ENCODE results near the gene HGS. TPM values are rescaled to one million over a fixed set of nuclear protein-coding genes. Genes with fewer than 3 reads are reported as not detected.

Gene HGS
- total RNA-seq, 2 experiments from 2014 or later, result 96.9 to 111 TPM

DNA sequence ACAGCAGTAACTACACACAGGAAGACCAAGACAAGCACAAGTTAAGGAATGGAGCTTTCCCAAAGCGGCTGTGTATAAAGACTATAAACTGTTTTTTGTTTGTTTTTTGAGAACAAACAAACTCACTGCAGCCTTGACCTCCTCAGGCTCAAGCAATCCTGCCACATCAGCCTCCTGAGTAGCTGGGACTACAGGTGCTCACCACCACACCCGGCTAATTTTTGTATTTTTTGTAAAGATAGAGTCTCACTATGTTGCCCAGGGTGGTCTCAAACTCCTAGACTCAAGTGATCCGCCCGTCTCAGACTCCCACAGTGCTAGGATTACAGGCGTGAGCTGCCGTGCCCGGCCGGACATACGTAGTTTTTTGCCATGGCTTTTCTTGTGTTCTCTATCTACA, 23.4 kb upstream of the HGS start:
- Mint-ChIP-seq H3K27me3 (no peaks in the 10 kb centered on the region), H3K9me3 (no peaks in the 10 kb centered on the region), H3K4me3 (no peak overlapping the region), H3K36me3 (peaks cover 5% of the 10 kb centered on the region), H3K27ac (peak overlapping the region; percentile 38), H3K4me1 (ENCODE audit: low read depth) (peaks cover 25% of the 10 kb centered on the region)
- ChIA-PET POLR2A (no interaction called here), CTCF (interaction anchor here (1.3 to 1.7 kb wide), 2 partner anchors 13 to 60 kb away, joined by 3 read pairs; no protein-coding TSS in a partner anchor)
- no peak for DNase-seq
- intact Hi-C loops (cut with micrococcal nuclease), result no loop called here

GRCh38 chr17:81662002-81662401, 21.8 kb upstream of the HGS start:
- H3K4me1 Mint-ChIP-seq (ENCODE audit: low read depth), result peaks cover 26% of the 10 kb centered on the region
- H3K9me3 Mint-ChIP-seq, result no peaks in the 10 kb centered on the region
- peaks cover 14% of the 10 kb centered on the region for H3K36me3 Mint-ChIP-seq
- CTCF ChIA-PET, result no interaction called here
- DNase-seq, result no peak
- no peak overlapping the region for H3K4me3 Mint-ChIP-seq
- intact Hi-C loops (cut with micrococcal nuclease), result no loop called here
- H3K27me3 Mint-ChIP-seq, result no peaks in the 10 kb centered on the region
- POLR2A ChIA-PET, result no interaction called here
- no peak overlapping the region for H3K27ac Mint-ChIP-seq

- ChIA-PET CTCF (no interaction called here), POLR2A (interaction anchor here (1.8 kb wide), 1 partner anchor 39 kb away, joined by 10 read pairs; the partner anchor contains the start of gene MRPL12)
- Mint-ChIP-seq H3K27ac (peak overlapping the region; percentile 94), H3K9me3 (no peaks in the 10 kb centered on the region), H3K27me3 (no peaks in the 10 kb centered on the region), H3K4me3 (peak overlapping the region; percentile 23), H3K36me3 (peaks cover 23% of the 10 kb centered on the region), H3K4me1 (ENCODE audit: low read depth) (peaks cover 38% of the 10 kb centered on the region)
- peak; percentile 46 for DNase-seq
- intact Hi-C loops (cut with micrococcal nuclease), result loop anchor here (2.0 kb wide), 1 partner anchor 27 kb away; the partner anchor contains the start of genes NPLOC4 and TSPAN10
Observed at GRCh38 chr17:81664051-81664470, 19.8 kb upstream of the HGS start.

DNA sequence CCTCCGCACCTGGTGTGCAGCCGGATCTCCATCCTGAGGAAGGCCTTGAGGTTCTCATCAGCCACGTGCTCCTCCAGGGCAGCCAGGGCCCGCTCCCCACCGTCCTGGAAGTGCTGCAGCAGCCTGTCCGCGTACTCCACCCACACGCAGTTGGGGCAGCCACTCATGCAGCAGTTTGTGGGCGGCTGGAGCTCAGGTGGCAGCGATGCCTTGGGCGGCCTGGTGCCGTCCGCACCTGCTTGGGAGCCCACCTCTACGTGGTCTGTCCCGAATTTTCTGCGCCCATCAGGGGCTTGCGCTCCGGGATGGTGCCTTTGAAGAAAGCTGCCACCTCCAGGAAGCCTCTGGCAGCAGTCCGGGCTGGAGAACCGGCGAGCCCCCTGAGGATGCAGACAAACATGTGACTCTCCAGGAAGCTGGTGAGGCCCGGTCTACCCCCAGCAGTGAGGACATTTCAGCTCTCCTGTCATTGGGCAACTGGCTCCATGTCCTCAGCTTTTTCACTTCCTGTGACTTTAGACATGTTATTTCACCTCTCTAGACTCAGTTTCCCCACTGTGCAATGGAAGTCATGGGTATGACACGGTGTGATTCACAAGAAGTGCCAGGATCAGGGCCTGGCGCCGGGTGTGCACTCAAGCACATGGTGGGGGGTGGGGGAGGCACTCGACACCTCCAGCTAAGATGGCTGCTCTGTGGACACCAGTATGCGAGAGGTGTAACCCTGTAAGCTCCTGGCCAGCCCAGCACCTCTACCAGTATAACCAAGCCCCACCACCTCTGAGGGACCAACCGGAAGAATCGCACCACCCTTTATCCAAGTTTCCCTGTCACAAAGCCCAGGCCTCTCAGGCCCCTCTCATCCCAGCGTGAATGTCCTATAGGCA, 18.4 kb upstream of the HGS start:
- intact Hi-C loops (cut with micrococcal nuclease), result loop anchor here (1.0 to 5.0 kb wide), 4 partner anchors 18 to 113 kb away; partner anchors contain the start of genes ARL16, FAAP100, NPLOC4 and SLC25A10
- H3K4me3 Mint-ChIP-seq, result peak overlapping the region; percentile 94
- peaks cover 41% of the 10 kb centered on the region for H3K4me1 Mint-ChIP-seq (ENCODE audit: low read depth)
- H3K9me3 Mint-ChIP-seq, result no peaks in the 10 kb centered on the region
- ChIA-PET CTCF (interaction anchor here (1.0 to 2.4 kb wide), 2 partner anchors 10 to 18 kb away, joined by 4 to 10 read pairs; partner anchors contain the start of genes ARL16 and HGS), POLR2A (interaction anchor here (0.6 to 2.5 kb wide), 9 partner anchors 19 to 168 kb away, joined by 3 to 26 read pairs (median 4); partner anchors contain the start of genes ARL16, HGS, MCRIP1 and MRPL12)
- peak overlapping the region; percentile 94 for H3K27ac Mint-ChIP-seq
- peak; percentile 72 for DNase-seq
- peaks cover 32% of the 10 kb centered on the region for H3K36me3 Mint-ChIP-seq
- no peaks in the 10 kb centered on the region for H3K27me3 Mint-ChIP-seq

DNA sequence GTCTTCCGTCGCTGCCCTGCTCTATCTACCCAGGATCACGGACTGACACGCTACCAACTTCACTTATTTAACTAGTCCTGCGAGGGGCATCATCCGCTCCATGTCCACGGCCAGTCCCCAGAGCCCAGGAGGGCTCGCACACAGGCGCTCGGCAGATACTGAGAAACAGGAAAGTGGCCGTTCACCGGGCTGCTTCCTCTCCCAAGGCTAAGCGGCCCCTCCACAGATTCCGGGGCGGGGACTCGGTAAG, 17.8 kb upstream of the HGS start:
- Mint-ChIP-seq H3K9me3 (no peaks in the 10 kb centered on the region), H3K4me3 (peak overlapping the region; percentile 94), H3K27me3 (no peaks in the 10 kb centered on the region), H3K36me3 (peaks cover 35% of the 10 kb centered on the region), H3K4me1 (ENCODE audit: low read depth) (peaks cover 41% of the 10 kb centered on the region), H3K27ac (peak overlapping the region; percentile 94)
- POLR2A ChIA-PET, result interaction anchor here (0.9 to 2.5 kb wide), 6 partner anchors 18 to 167 kb away, joined by 3 to 26 read pairs (median 5); partner anchors contain the start of genes ARL16, HGS, MCRIP1 and MRPL12
- intact Hi-C loops (cut with micrococcal nuclease), result loop anchor here (1.0 to 5.0 kb wide), 3 partner anchors 17 to 113 kb away; partner anchors contain the start of genes ARL16, FAAP100 and SLC25A10
- CTCF ChIA-PET, result interaction anchor here (1.0 to 2.4 kb wide), 2 partner anchors 10 to 17 kb away, joined by 4 to 10 read pairs; partner anchors contain the start of genes ARL16 and HGS
- DNase-seq, result peak; percentile 43

GRCh38 chr17:81666342-81667191, 17.2 kb upstream of the HGS start, which contains the start of the genes CCDC137 and OXLD1:
CCDC137 (plus strand) TSS chr17:81666737; CDS start chr17:81666767, 30 bp downstream.
OXLD1 (minus strand) TSS chr17:81666605; CDS start chr17:81666577, 28 bp downstream.
- peak; percentile 96 for DNase-seq
- no peaks in the 10 kb centered on the region for H3K9me3 Mint-ChIP-seq
- peak within 1 kb of the TSS; percentile 94 for H3K27ac Mint-ChIP-seq
- intact Hi-C loops (cut with micrococcal nuclease), result loop anchor here (1.0 to 5.0 kb wide), 3 partner anchors 17 to 114 kb away; partner anchors contain the start of genes ARL16, FAAP100 and SLC25A10
- no peaks in the 10 kb centered on the region for H3K27me3 Mint-ChIP-seq
- H3K36me3 Mint-ChIP-seq, result peaks cover 39% of the 10 kb centered on the region
- ChIA-PET POLR2A (interaction anchor here (1.3 to 2.5 kb wide), 3 partner anchors 18 to 167 kb away, joined by 4 to 26 read pairs (median 6); partner anchors contain the start of genes ARL16, HGS, MCRIP1 and NPLOC4), CTCF (interaction anchor here (1.0 to 2.4 kb wide), 2 partner anchors 9 to 17 kb away, joined by 4 to 10 read pairs; partner anchors contain the start of genes ARL16 and HGS)
- H3K4me3 Mint-ChIP-seq, result peak within 1 kb of the TSS; percentile 94
- H3K4me1 Mint-ChIP-seq (ENCODE audit: low read depth), result peaks cover 41% of the 10 kb centered on the region

DNA sequence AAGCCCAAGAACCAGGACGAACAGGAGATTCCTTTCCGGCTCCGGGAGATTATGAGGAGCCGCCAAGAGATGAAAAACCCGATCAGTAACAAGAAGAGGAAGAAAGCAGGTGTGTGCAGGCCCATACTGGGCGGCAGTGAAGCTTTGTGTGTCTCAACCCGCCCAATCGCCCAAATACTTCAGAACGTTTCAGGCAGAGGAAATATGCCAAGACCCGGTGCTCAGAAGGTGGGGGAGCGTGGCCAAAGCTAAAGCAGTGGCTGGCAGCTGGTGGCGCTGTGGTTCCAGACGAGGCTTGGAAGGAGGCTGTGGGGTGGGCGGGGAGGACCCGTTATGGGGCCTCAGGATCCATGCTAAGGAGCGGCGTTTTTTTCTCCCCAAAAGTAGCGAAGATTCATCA, 16.1 kb upstream of the HGS start:
- H3K36me3 Mint-ChIP-seq, result peaks cover 49% of the 10 kb centered on the region
- POLR2A ChIA-PET, result interaction anchor here (1.2 kb wide), 1 partner anchor 10 kb away, joined by 3 read pairs; no protein-coding TSS in a partner anchor
- intact Hi-C loops (cut with micrococcal nuclease), result loop anchor here (2.0 to 5.0 kb wide), 2 partner anchors 45 to 115 kb away; partner anchors contain the start of genes FAAP100 and SLC25A10
- no peaks in the 10 kb centered on the region for H3K27me3 Mint-ChIP-seq
- no peaks in the 10 kb centered on the region for H3K9me3 Mint-ChIP-seq
- DNase-seq, result peak; percentile 27
- CTCF ChIA-PET, result no interaction called here
- peak overlapping the region; percentile 64 for H3K27ac Mint-ChIP-seq
- peak overlapping the region; percentile 94 for H3K4me3 Mint-ChIP-seq
- H3K4me1 Mint-ChIP-seq (ENCODE audit: low read depth), result peaks cover 38% of the 10 kb centered on the region

DNA sequence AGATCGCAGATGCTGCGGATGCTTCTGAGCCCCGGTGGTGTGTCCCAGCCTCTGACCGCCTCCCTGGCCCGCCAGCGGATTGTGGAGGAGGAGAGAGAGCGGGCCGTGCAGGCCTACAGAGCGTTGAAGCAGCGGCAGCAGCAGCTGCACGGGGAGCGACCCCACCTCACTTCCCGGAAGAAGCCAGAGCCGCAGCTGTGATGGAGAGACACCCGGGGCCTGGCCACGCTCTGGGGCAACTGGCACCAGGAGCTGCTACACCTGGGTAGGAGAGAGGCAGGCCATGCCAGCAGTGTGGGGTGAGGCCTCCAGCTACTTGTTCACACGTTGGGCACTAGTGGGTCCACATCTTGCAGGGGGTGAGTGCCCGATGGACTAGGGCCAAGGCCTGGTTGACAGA, 11.3 kb upstream of the HGS start:
- Mint-ChIP-seq H3K27ac (no peak overlapping the region), H3K4me1 (ENCODE audit: low read depth) (peaks cover 17% of the 10 kb centered on the region), H3K36me3 (peaks cover 41% of the 10 kb centered on the region), H3K27me3 (no peaks in the 10 kb centered on the region), H3K9me3 (no peaks in the 10 kb centered on the region), H3K4me3 (no peak overlapping the region)
- no peak for DNase-seq
- intact Hi-C loops (cut with micrococcal nuclease), result no loop called here
- CTCF ChIA-PET, result no interaction called here
- POLR2A ChIA-PET, result no interaction called here

DNA sequence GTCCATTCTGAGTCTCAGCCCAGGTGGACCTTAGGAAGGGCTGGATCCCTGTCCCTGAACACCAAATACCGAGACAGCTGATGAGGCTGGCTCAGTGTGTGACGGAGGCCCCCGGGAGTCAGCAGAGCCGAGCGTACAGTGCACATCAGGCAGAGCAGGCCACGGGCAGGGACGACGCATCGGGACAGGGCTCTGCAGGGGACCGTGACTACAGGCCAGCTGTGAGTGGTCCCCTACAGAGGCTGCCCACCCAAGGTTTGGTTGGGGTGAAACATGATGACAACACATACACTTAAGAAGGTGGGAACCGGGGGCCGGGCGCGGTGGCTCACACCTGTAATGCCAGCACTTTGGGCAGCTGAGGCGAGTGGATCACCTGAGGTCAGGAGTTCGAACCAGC, 10.9 kb upstream of the HGS start:
- H3K27me3 Mint-ChIP-seq, result no peaks in the 10 kb centered on the region
- peaks cover 38% of the 10 kb centered on the region for H3K36me3 Mint-ChIP-seq
- peaks cover 13% of the 10 kb centered on the region for H3K4me1 Mint-ChIP-seq (ENCODE audit: low read depth)
- ChIA-PET POLR2A (no interaction called here), CTCF (no interaction called here)
- H3K9me3 Mint-ChIP-seq, result no peaks in the 10 kb centered on the region
- intact Hi-C loops (cut with micrococcal nuclease), result no loop called here
- no peak overlapping the region for H3K27ac Mint-ChIP-seq
- DNase-seq, result no peak
- H3K4me3 Mint-ChIP-seq, result no peak overlapping the region

DNA sequence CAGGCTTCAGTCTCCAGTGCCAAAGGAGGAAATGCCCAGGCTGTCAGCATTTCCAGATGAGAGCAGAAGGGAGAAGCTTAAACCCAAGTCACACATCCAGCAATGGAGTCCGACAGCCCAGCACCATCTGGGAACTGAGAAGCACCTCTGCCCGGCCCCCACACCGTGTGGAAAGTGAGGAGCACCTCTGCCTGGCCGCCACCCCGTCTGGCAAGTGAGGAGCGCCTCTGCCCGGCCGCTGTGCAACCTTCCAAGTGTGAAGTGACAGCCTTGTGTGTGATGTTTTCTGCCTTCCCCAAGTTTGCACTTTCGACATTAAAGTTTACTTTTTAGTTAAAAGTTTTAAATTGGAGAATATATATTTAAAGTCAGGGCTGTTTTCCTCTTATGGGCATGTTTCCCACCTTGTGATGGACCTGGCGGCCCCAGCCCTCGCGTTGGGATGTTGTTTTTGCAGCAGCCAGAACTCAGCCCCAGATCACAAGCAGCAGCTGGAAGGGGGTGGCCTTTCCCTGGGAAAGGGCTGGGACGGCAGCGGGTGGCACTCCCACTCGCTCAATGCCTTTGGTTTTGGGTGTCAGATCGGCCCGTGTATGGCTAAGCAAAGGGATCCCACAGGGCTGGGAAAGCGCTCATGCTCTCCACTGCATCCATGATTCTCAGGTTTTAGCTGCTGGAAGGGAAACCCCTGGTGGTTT, 10.1 kb upstream of the HGS start:
- H3K9me3 Mint-ChIP-seq, result no peaks in the 10 kb centered on the region
- peaks cover 33% of the 10 kb centered on the region for H3K36me3 Mint-ChIP-seq
- H3K27ac Mint-ChIP-seq, result no peak overlapping the region
- H3K4me3 Mint-ChIP-seq, result no peak overlapping the region
- intact Hi-C loops (cut with micrococcal nuclease), result no loop called here
- peaks cover 7% of the 10 kb centered on the region for H3K4me1 Mint-ChIP-seq (ENCODE audit: low read depth)
- POLR2A ChIA-PET, result interaction anchor here (0.7 kb wide), 1 partner anchor 36 kb away, joined by 3 read pairs; no protein-coding TSS in a partner anchor
- CTCF ChIA-PET, result no interaction called here
- no peak for DNase-seq
- H3K27me3 Mint-ChIP-seq, result no peaks in the 10 kb centered on the region

All from activated CD4-positive, alpha-beta memory T cell treated with anti-CD3 and anti-CD28 coated beads for 36 hours (primary cell).